ENCODE results near the gene RNF213.

- no peak for TF ChIP-seq CTCF (IDR thresholded peaks at IDR 0.05; ENCODE audit: low read depth, low read length)
- no peak for TF ChIP-seq EZH2phosphoT487 (IDR thresholded peaks at IDR 0.05; ENCODE audit: low read depth)
Observed at GRCh38 chr17:80339118-80339517, 78.5 kb downstream of the RNF213 start.

All from OCI-LY3 (cell line).